Keratinocyte (primary cell): ENCODE measurements around the gene GPR153.

Source experiments
- CTCF ChIP-seq, 3 experiments: IDR thresholded peaks in 1 of 3; conservative IDR thresholded peaks in 1 of 3; optimal IDR thresholded peaks in 1 of 3; 2 replicates in 2 of 3; 3 replicates in 1 of 3; pipeline versions ENCODE3 to v1.5.1; 2011; ENCODE audit warnings: low read length in 3 of 3, mild to moderate bottlenecking in 3 of 3, moderate library complexity in 2 of 3, control low read depth in 1 of 3, inconsistent platforms in 1 of 3; ENCODE audit not compliant: insufficient read depth in 2 of 3; ENCODE audit errors: extremely low read depth in 1 of 3
- EZH2 ChIP-seq: IDR thresholded peaks from one replicate; pipeline ENCODE4 v1.6.1; 2012; ENCODE audit warnings: inconsistent platforms, mild to moderate bottlenecking, low read length, moderate library complexity

GRCh38 chr1:6273380-6273891, 12.5 kb upstream of the GPR153 start:
- TF ChIP-seq CTCF (optimal IDR thresholded peaks at IDR 0.05 in 1 of 3, IDR thresholded peaks at IDR 0.05 in 1 of 3, conservative IDR thresholded peaks at IDR 0.05 in 1 of 3; ENCODE audit: extremely low read depth in 1 of 3, insufficient read depth in 2 of 3, low read length in 3 of 3) = no peak
- TF ChIP-seq EZH2 = no peak
